ENCODE data around the gene VPS72.
"Not testable (repeated sequence)": the region's sequence is repeated elsewhere in the genome, so short reads cannot be mapped to it uniquely, and the experiment has no call there.

Gene VPS72

DNA sequence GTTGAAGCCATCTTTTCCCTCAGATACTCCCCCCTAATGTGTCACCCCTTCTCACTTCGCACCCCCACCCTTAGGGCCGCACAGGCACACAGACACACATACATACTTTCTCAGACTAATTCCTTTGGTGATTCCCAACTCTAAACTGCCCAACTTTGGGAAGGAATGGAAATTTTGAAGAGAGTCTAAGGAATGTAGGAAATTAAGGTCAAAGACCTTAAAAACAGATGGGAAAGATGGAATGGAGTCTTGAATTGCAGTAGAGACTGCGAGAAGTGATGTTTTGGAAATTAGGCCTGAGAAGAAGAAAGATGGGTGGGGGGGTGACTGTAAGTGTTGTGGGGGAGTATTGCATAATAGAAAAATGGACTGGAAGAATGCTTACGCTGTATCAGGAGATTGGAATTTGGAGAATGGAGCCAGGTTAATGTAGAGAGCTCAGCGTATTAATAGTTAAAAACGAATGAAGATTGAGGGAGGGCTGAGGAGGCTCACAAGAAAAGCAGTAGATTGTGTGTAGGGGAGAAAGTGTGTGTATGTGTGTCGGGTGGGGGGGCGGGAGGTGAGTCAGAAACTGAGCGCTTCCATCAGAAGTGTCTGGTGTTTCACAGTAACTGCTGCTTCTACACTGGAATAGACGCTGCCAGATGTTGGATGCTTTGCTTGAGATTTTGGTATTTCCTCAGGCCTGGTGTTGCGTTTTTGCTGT lies 10.0 kb upstream of the VPS72 start:
- Histone ChIP-seq H3K27ac (ENCODE audit: low read length) (no peak overlapping the region), H3K9me3 (ENCODE audit: control insufficient read depth in 2 of 2, low read length in 2 of 2) (no peaks in the 10 kb centered on the region), H3K27me3 (ENCODE audit: control insufficient read depth in 1 of 2, insufficient read depth in 2 of 2, low read length in 2 of 2) (no peaks in the 10 kb centered on the region), H3K36me3 (ENCODE audit: control insufficient read depth in 2 of 2, insufficient read depth in 2 of 2, low read length in 2 of 2) (peaks cover 0 to 3% of the 10 kb centered on the region in 2 donors), H3K9ac (ENCODE audit: low read length in 2 of 2) (peak overlapping the region; percentile 95 to 96), H3K4me1 (ENCODE audit: control insufficient read depth, insufficient read depth, low read length) (peaks cover 19% of the 10 kb centered on the region), H3K4me3 (ENCODE audit: low read length in 2 of 2) (peak overlapping the region; percentile 97 to 99)

DNA sequence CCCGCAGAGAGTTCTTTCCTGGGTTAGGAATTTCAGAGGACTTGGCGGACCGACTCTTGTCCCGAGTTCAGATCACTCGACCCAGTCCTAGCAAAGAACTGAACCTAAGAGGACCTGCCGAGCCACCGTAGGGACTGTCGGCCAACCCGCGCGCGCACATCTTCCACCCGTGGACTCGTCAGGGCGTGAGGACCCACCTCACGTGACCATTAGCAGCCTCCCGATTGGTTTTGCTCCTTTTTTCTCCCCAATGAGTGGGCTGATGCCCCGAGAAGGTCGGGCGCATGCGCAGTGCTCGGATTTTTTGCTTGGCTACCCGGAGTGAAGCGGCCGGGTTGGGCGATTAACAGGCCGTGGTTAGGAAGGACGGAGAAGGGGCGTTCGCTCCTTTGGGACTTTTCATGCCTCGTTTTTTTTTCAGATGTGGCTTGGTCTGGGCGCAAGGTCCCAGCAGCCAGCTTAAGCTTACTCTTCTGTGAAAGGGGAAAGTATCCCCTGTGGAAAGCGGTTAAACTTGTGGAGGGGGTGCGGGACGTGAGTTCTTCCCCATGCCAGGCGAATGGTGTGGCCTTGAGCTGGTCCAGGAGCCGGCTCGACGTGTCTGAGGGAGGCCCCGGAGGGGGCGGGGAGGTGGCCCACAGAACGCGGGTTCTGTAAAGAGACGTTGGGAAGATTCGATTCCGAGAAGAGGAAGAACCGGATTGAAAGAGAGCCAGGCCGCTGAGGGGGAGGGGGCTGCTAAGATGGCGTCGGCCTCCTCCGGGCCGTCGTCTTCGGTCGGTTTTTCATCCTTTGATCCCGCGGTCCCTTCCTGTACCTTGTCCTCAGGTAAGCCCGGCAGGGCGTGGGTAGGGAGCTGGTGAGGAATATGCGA lies 8.5 kb upstream of the VPS72 start, which contains the start of gene PIP5K1A:
TSS of gene PIP5K1A (plus strand) at position 299 of the 874 bp plus-strand sequence. CDS start at position 744, 445 bp downstream.
- peaks cover 19% of the 10 kb centered on the region for H3K4me1 ChIP-seq (ENCODE audit: control insufficient read depth, insufficient read depth, low read length)
- H3K9ac ChIP-seq (ENCODE audit: low read length in 2 of 2): peak within 1 kb of the TSS; percentile 95 to 96
- H3K27ac ChIP-seq (ENCODE audit: low read length): peak within 1 kb of the TSS; percentile 92
- H3K27me3 ChIP-seq (ENCODE audit: control insufficient read depth in 1 of 2, insufficient read depth in 2 of 2, low read length in 2 of 2): no peaks in the 10 kb centered on the region
- peak within 1 kb of the TSS; percentile 97 to 99 for H3K4me3 ChIP-seq (ENCODE audit: low read length in 2 of 2)
- peaks cover 0 to 3% of the 10 kb centered on the region in 2 donors for H3K36me3 ChIP-seq (ENCODE audit: control insufficient read depth in 2 of 2, insufficient read depth in 2 of 2, low read length in 2 of 2)
- H3K9me3 ChIP-seq (ENCODE audit: control insufficient read depth in 2 of 2, low read length in 2 of 2): no peaks in the 10 kb centered on the region

DNA sequence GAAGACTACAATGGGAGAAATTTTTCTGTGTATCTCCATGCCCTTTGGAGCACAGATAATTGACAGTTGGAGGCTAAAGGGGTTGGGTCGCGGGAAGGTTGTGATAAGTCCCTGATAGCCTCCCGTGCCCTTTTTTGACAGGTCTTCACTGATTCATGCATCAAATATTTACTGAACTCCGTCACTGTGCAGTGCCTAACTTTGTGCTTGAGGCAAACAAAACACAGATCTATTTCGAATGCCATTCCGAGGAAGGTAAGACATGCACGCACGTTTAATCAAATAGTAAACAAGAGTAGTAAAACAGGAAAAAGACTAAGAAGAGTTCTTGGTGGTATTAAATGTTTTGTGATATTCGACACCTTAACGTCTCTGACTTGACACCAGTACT lies 7.9 kb upstream of the VPS72 start:
- peak overlapping the region; percentile 92 for H3K27ac ChIP-seq (ENCODE audit: low read length)
- peaks cover 0 to under 1% of the 10 kb centered on the region in 2 donors for H3K36me3 ChIP-seq (ENCODE audit: control insufficient read depth in 2 of 2, insufficient read depth in 2 of 2, low read length in 2 of 2)
- H3K27me3 ChIP-seq (ENCODE audit: control insufficient read depth in 1 of 2, insufficient read depth in 2 of 2, low read length in 2 of 2): no peaks in the 10 kb centered on the region
- peaks cover 19% of the 10 kb centered on the region for H3K4me1 ChIP-seq (ENCODE audit: control insufficient read depth, insufficient read depth, low read length)
- no peaks in the 10 kb centered on the region for H3K9me3 ChIP-seq (ENCODE audit: control insufficient read depth in 2 of 2, low read length in 2 of 2)
- peak overlapping the region; percentile 2 to 96 for H3K9ac ChIP-seq (ENCODE audit: low read length in 2 of 2)
- H3K4me3 ChIP-seq (ENCODE audit: low read length in 2 of 2): peak overlapping the region; percentile 97 to 99

- H3K9me3 ChIP-seq (ENCODE audit: control insufficient read depth in 2 of 2, low read length in 2 of 2): no peaks in the 10 kb centered on the region
- H3K9ac ChIP-seq (ENCODE audit: low read length in 2 of 2): no peak overlapping the region
- H3K4me3 ChIP-seq (ENCODE audit: low read length in 2 of 2): peak overlapping the region; percentile 8 to 35
- H3K27me3 ChIP-seq (ENCODE audit: control insufficient read depth in 1 of 2, insufficient read depth in 2 of 2, low read length in 2 of 2): no peaks in the 10 kb centered on the region
- peaks cover 18% of the 10 kb centered on the region for H3K4me1 ChIP-seq (ENCODE audit: control insufficient read depth, insufficient read depth, low read length)
- H3K27ac ChIP-seq (ENCODE audit: low read length): no peak overlapping the region
- no peaks in the 10 kb centered on the region for H3K36me3 ChIP-seq (ENCODE audit: control insufficient read depth in 2 of 2, insufficient read depth in 2 of 2, low read length in 2 of 2)
These were observed 6.3 kb upstream of the VPS72 start for GRCh38 chr1:151196292-151196800.

DNA sequence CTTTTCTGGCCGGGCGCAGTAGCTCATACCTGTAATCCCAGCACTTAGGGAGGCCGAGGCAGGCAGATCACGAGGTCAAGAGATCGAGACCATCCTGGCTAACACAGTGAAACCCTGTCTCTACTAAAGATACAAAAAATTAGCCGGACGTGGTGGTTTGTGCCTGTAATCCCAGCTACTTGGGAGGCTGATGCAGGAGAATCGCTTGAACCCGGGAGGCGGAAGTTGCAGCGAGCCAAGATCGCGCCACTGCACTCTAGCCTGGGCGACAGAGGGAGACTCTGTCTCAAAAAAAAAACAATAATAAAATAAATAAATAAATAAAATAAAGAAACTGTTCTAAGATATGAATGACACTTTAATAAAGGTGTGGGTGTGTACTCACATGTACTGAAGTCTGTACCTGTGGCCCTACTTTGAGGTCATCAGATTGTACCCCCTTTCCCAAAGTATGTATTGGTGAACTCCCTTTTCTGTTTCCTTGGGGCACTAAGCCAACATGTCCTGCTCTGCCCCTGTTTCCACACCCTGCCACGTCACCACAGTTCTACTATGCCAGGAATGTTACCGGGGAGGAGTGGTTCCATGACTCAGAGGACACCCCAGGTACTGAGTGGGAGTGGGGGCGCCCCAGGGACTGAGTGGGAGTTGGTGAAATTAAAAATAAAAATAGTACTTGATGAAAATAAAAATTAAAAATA lies 5.0 kb upstream of the VPS72 start:
- not testable (repeated sequence) for H3K4me3 ChIP-seq (ENCODE audit: low read length in 2 of 2); H3K27ac ChIP-seq (ENCODE audit: low read length); H3K36me3 ChIP-seq (ENCODE audit: control insufficient read depth in 2 of 2, insufficient read depth in 2 of 2, low read length in 2 of 2); H3K27me3 ChIP-seq (ENCODE audit: control insufficient read depth in 1 of 2, insufficient read depth in 2 of 2, low read length in 2 of 2); H3K9ac ChIP-seq (ENCODE audit: low read length in 2 of 2); H3K9me3 ChIP-seq (ENCODE audit: control insufficient read depth in 2 of 2, low read length in 2 of 2)
- peaks cover 13% of the 10 kb centered on the region for H3K4me1 ChIP-seq (ENCODE audit: control insufficient read depth, insufficient read depth, low read length)

- Histone ChIP-seq H3K4me3 (ENCODE audit: low read length in 2 of 2) (no peak overlapping the region), H3K4me1 (ENCODE audit: control insufficient read depth, insufficient read depth, low read length) (peaks cover 13% of the 10 kb centered on the region), H3K9ac (ENCODE audit: low read length in 2 of 2) (no peak overlapping the region), H3K27ac (ENCODE audit: low read length) (no peak overlapping the region), H3K27me3 (ENCODE audit: control insufficient read depth in 1 of 2, insufficient read depth in 2 of 2, low read length in 2 of 2) (no peaks in the 10 kb centered on the region), H3K9me3 (ENCODE audit: control insufficient read depth in 2 of 2, low read length in 2 of 2) (no peaks in the 10 kb centered on the region), H3K36me3 (ENCODE audit: control insufficient read depth in 2 of 2, insufficient read depth in 2 of 2, low read length in 2 of 2) (no peaks in the 10 kb centered on the region)
These were observed 3.9 kb upstream of the VPS72 start for GRCh38 chr1:151193856-151194255.

- Histone ChIP-seq H3K9me3 (ENCODE audit: control insufficient read depth in 2 of 2, low read length in 2 of 2) (no peaks in the 10 kb centered on the region), H3K27me3 (ENCODE audit: control insufficient read depth in 1 of 2, insufficient read depth in 2 of 2, low read length in 2 of 2) (no peaks in the 10 kb centered on the region), H3K4me3 (ENCODE audit: low read length in 2 of 2) (no peak overlapping the region), H3K36me3 (ENCODE audit: control insufficient read depth in 2 of 2, insufficient read depth in 2 of 2, low read length in 2 of 2) (no peaks in the 10 kb centered on the region), H3K27ac (ENCODE audit: low read length) (no peak overlapping the region), H3K9ac (ENCODE audit: low read length in 2 of 2) (no peak overlapping the region), H3K4me1 (ENCODE audit: control insufficient read depth, insufficient read depth, low read length) (peaks cover 19% of the 10 kb centered on the region)
These were observed 3.3 kb upstream of the VPS72 start for GRCh38 chr1:151193304-151193703.

DNA sequence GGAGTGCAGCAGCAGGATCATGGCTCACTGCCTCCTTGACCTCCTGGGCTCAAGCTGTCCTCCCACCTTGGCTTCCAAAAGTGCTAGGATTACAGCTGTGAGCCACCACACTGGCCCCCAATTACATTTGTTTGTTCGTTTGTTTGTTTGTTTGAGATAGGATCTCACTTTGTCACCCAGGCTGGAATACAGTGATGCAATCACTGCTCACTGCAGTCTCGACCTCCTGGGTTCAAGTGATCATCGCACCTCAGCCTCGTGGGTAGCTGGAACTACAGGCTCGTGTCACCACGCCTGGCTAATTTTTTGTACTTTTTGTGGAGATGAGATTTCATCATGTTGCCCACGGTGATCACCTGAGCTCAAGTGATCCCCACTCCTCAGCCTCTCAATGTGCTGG lies 2.0 kb upstream of the VPS72 start:
- Histone ChIP-seq H3K36me3 (ENCODE audit: control insufficient read depth in 2 of 2, insufficient read depth in 2 of 2, low read length in 2 of 2) (no peaks in the 10 kb centered on the region), H3K27me3 (ENCODE audit: control insufficient read depth in 1 of 2, insufficient read depth in 2 of 2, low read length in 2 of 2) (no peaks in the 10 kb centered on the region), H3K4me1 (ENCODE audit: control insufficient read depth, insufficient read depth, low read length) (peaks cover 16% of the 10 kb centered on the region), H3K4me3 (ENCODE audit: low read length in 2 of 2) (no peak overlapping the region), H3K9me3 (ENCODE audit: control insufficient read depth in 2 of 2, low read length in 2 of 2) (no peaks in the 10 kb centered on the region), H3K9ac (ENCODE audit: low read length in 2 of 2) (no peak overlapping the region), H3K27ac (ENCODE audit: low read length) (no peak overlapping the region)

GRCh38 chr1:151188667-151189066 lies 1.3 kb downstream of the VPS72 start:
- not testable (repeated sequence) for H3K9me3 ChIP-seq (ENCODE audit: control insufficient read depth in 2 of 2, low read length in 2 of 2); H3K27me3 ChIP-seq (ENCODE audit: control insufficient read depth in 1 of 2, insufficient read depth in 2 of 2, low read length in 2 of 2); H3K27ac ChIP-seq (ENCODE audit: low read length)
- Histone ChIP-seq H3K4me1 (ENCODE audit: control insufficient read depth, insufficient read depth, low read length) (peaks cover 14% of the 10 kb centered on the region), H3K9ac (ENCODE audit: low read length in 2 of 2) (peak overlapping the region; percentile 86 to 90), H3K36me3 (ENCODE audit: control insufficient read depth in 2 of 2, insufficient read depth in 2 of 2, low read length in 2 of 2) (peaks cover 13% of the 10 kb centered on the region in 2 donors), H3K4me3 (ENCODE audit: low read length in 2 of 2) (peak overlapping the region; percentile 89 to 93)

DNA sequence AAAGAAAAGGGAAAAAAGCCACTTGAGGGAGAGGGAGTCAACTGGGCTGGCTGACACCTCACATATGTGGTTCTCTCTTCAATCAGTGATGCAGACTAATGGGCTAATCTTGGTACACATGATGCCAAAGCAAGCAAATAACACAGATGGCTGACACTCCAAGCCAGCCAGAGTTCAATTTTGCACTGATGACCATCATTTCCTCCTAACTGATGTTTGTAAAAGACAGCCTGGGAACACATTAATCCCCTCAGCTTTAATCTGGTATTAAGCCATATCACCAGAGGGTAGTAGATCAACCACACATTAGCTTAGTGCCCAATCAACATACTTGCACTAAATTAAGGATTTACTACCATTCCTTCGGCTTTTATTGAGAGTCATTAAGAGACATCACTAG lies 2.8 kb downstream of the VPS72 start:
- no peak overlapping the region for H3K27ac ChIP-seq (ENCODE audit: low read length)

More for the DNA sequence above, 2.8 kb downstream of the VPS72 start:
- no peak overlapping the region for H3K9ac ChIP-seq (ENCODE audit: low read length in 2 of 2)
- H3K4me1 ChIP-seq (ENCODE audit: control insufficient read depth, insufficient read depth, low read length): peaks cover 14% of the 10 kb centered on the region
- H3K9me3 ChIP-seq (ENCODE audit: control insufficient read depth in 2 of 2, low read length in 2 of 2): no peaks in the 10 kb centered on the region
- no peak overlapping the region for H3K4me3 ChIP-seq (ENCODE audit: low read length in 2 of 2)
- H3K36me3 ChIP-seq (ENCODE audit: control insufficient read depth in 2 of 2, insufficient read depth in 2 of 2, low read length in 2 of 2): peaks cover 23 to 25% of the 10 kb centered on the region in 2 donors
- no peaks in the 10 kb centered on the region for H3K27me3 ChIP-seq (ENCODE audit: control insufficient read depth in 1 of 2, insufficient read depth in 2 of 2, low read length in 2 of 2)

Data from stomach smooth muscle (tissue), 2 donors.